HEK293 (cell line): ENCODE data around the gene SPATA25.

Experiments
- CTCF ChIA-PET: fragments of 350-600 bp; formaldehyde crosslinking; extraction: SDS; loops from one replicate; lab custom pipeline; 2021; ENCODE audit warnings: antibody characterized with exemption; lab: Yijun Ruan, JAX
- POLR2A ChIA-PET: fragments of 300-600 bp; formaldehyde crosslinking; extraction: SDS; loops from one replicate; lab custom pipeline; 2020; ENCODE audit warnings: antibody characterized with exemption, inconsistent platforms; lab: Yijun Ruan, JAX
- H3K27ac ChIP-seq: fragments of 200-500 bp; sonication (Bioruptor generic); 2 replicates; pipeline ENCODE4 v1.5.1; 2014; ENCODE audit warnings: low read depth, low read length, control low read depth, inconsistent platforms; ENCODE audit errors: extremely low read depth
- H3K36me3 ChIP-seq, 2 experiments: fragments of 200-500 bp in 1 of 2; sonication (Bioruptor generic) in 1 of 2; 1 replicate in 1 of 2; 2 replicates in 1 of 2; pipeline ENCODE4 v1.5.1; 2014 to 2017; ENCODE audit warnings: inconsistent platforms in 2 of 2, low read length in 2 of 2; ENCODE audit not compliant: control insufficient read depth in 2 of 2, insufficient read depth in 1 of 2
- H3K4me1 ChIP-seq: fragments of 200-500 bp; sonication (Bioruptor generic); 2 replicates; pipeline ENCODE4 v1.5.1; 2014; ENCODE audit warnings: mild to moderate bottlenecking, low read length, inconsistent platforms; ENCODE audit not compliant: control insufficient read depth, insufficient read depth
- H3K4me3 ChIP-seq: 2 replicates; pipeline ENCODE4 v1.5.1; 2011; ENCODE audit warnings: low read depth, mild to moderate bottlenecking, control low read depth, low read length, moderate library complexity
- H3K9me3 ChIP-seq: fragments of 200-500 bp; sonication (Bioruptor generic); 2 replicates; pipeline ENCODE4 v1.5.1; 2014; ENCODE audit warnings: low read depth, low read length, inconsistent platforms; ENCODE audit not compliant: control insufficient read depth, insufficient read depth
- ATF2 ChIP-seq: fragments of 450-650 bp; formaldehyde crosslinking; IDR thresholded peaks from 2 replicates; pipeline ENCODE4 v1.5.1; 2016; ENCODE audit warnings: missing biosample characterization, missing genetic modification characterization, low read depth
- OSR2 ChIP-seq: fragments of 450-650 bp; formaldehyde crosslinking; IDR thresholded peaks from 2 replicates; pipeline ENCODE4 v1.5.1; 2016; ENCODE audit warnings: missing biosample characterization, missing genetic modification characterization
- WT1 ChIP-seq: fragments of 450-650 bp; formaldehyde crosslinking; IDR thresholded peaks from 2 replicates; pipeline ENCODE4 v1.5.1; 2016; ENCODE audit warnings: missing biosample characterization, missing genetic modification characterization
- ZBTB8A ChIP-seq: fragments of 450-650 bp; formaldehyde crosslinking; IDR thresholded peaks from 2 replicates; pipeline ENCODE4 v1.5.1; 2016; ENCODE audit warnings: missing biosample characterization, missing genetic modification characterization
- ZIC2 ChIP-seq: fragments of 450-650 bp; formaldehyde crosslinking; IDR thresholded peaks from 2 replicates; pipeline ENCODE4 v1.5.1; 2016; ENCODE audit warnings: missing biosample characterization, missing genetic modification characterization
- ZNF398 ChIP-seq: fragments of 450-650 bp; formaldehyde crosslinking; IDR thresholded peaks from 2 replicates; pipeline ENCODE4 v1.5.1; 2017; ENCODE audit warnings: missing biosample characterization, missing genetic modification characterization
- ZNF518A ChIP-seq: fragments of 450-650 bp; formaldehyde crosslinking; conservative IDR thresholded peaks from 2 replicates; pipeline ENCODE4 v1.5.1; 2016; ENCODE audit warnings: low read depth, missing biosample characterization, missing genetic modification characterization
- ZNF529 ChIP-seq: fragments of 450-650 bp; formaldehyde crosslinking; IDR thresholded peaks from 2 replicates; pipeline ENCODE4 v1.5.1; 2017; ENCODE audit warnings: missing genetic modification characterization, missing biosample characterization; ENCODE audit not compliant: insufficient replicate concordance
- ZNF600 ChIP-seq: fragments of 450-650 bp; formaldehyde crosslinking; IDR thresholded peaks from 2 replicates; pipeline ENCODE4 v1.5.1; 2016; ENCODE audit warnings: missing biosample characterization, missing genetic modification characterization

Gene SPATA25

GRCh38 chr20:45841407-45842129 lies 45.9 kb downstream of the SPATA25 start (continued):
- TF ChIP-seq ZNF518A (tag by site-specific recombination), result no peak

GRCh38 chr20:45840700-45841198 lies 46.7 kb downstream of the SPATA25 start:
- POLR2A ChIA-PET, result interaction anchor here (0.6 kb wide), 1 partner anchor 12 kb away, joined by 3 read pairs; no protein-coding TSS in a partner anchor
- CTCF ChIA-PET, result interaction anchor here (0.7 kb wide), 1 partner anchor 42 kb away, joined by 3 read pairs; no protein-coding TSS in a partner anchor

GRCh38 chr20:45836841-45837240 lies 50.6 kb downstream of the SPATA25 start:
- CTCF ChIA-PET, result interaction anchor here (0.7 to 1.0 kb wide), 3 partner anchors 19 to 1702 kb away, joined by 3 to 4 read pairs (median 4); no protein-coding TSS in a partner anchor
- POLR2A ChIA-PET, result interaction anchor here (0.6 to 2.0 kb wide), 2 partner anchors 69 to 137 kb away, joined by 3 to 4 read pairs; no protein-coding TSS in a partner anchor
- Histone ChIP-seq H3K27ac (no peak overlapping the region), H3K9me3 (no peaks in the 10 kb centered on the region), H3K4me1 (no peaks in the 10 kb centered on the region; the same call in 1 of the 2 replicates), H3K36me3 (peaks cover 0 to 27% of the 10 kb centered on the region in 2 experiments; a peak in 1 of 3 replicates), H3K4me3 (no peak overlapping the region)
- TF ChIP-seq ZNF398 (tag by site-specific recombination), result peak; percentile 41; the same call in 1 of the 2 replicates
- 0 out of 2 replicates have a peak, but pooled peaks have one; percentile 34 for TF ChIP-seq OSR2 (tag by site-specific recombination)
- TF ChIP-seq ZNF529 (tag by site-specific recombination), result no peak
- TF ChIP-seq ATF2 (tag by site-specific recombination), result no peak
- no peak for TF ChIP-seq ZNF518A (tag by site-specific recombination)
- TF ChIP-seq ZBTB8A (tag by site-specific recombination), result 0 out of 2 replicates have a peak, but pooled peaks have one; percentile 30

More at GRCh38 chr20:45840700-45841198, 46.7 kb downstream of the SPATA25 start:
- H3K4me3 ChIP-seq, result no peak overlapping the region
- no peak overlapping the region for H3K27ac ChIP-seq
- TF ChIP-seq ZNF600 (tag by site-specific recombination) (peak; percentile 46; the same call in 1 of the 2 replicates), ZIC2 (tag by site-specific recombination) (peak; percentile 67), WT1 (no peak)
- peaks cover 2 to 64% of the 10 kb centered on the region in 2 experiments; a peak in 2 of 3 replicates for H3K36me3 ChIP-seq
- no peaks in the 10 kb centered on the region for H3K9me3 ChIP-seq
- H3K4me1 ChIP-seq, result no peaks in the 10 kb centered on the region
